Right lung (tissue), 5 donors: ENCODE measurements around the gene OXT. TPM values are rescaled to one million over a fixed set of nuclear protein-coding genes. Genes with fewer than 3 reads are reported as not detected.

Experiments
- DNase-seq, 2 donors: peaks; one replicate each; pipeline ENCODE4 v3.0.0-alpha.2; 2013
- polyA plus RNA-seq, 5 donors: library from polyadenylated mRNA; unstranded; fragments of 120-200 nt; gene quantifications; one replicate each; pipeline versions ENCODE4 v1.2.1 to v1.2.3, GENCODE V29; 2013; ENCODE audit warnings: inconsistent platforms in 1 of 5, low replicate concordance in 1 of 5; ENCODE audit not compliant: insufficient read length in 5 of 5, insufficient read depth in 1 of 5

OXT gene
- polyA plus RNA-seq, 5 donors = not detected

DNA sequence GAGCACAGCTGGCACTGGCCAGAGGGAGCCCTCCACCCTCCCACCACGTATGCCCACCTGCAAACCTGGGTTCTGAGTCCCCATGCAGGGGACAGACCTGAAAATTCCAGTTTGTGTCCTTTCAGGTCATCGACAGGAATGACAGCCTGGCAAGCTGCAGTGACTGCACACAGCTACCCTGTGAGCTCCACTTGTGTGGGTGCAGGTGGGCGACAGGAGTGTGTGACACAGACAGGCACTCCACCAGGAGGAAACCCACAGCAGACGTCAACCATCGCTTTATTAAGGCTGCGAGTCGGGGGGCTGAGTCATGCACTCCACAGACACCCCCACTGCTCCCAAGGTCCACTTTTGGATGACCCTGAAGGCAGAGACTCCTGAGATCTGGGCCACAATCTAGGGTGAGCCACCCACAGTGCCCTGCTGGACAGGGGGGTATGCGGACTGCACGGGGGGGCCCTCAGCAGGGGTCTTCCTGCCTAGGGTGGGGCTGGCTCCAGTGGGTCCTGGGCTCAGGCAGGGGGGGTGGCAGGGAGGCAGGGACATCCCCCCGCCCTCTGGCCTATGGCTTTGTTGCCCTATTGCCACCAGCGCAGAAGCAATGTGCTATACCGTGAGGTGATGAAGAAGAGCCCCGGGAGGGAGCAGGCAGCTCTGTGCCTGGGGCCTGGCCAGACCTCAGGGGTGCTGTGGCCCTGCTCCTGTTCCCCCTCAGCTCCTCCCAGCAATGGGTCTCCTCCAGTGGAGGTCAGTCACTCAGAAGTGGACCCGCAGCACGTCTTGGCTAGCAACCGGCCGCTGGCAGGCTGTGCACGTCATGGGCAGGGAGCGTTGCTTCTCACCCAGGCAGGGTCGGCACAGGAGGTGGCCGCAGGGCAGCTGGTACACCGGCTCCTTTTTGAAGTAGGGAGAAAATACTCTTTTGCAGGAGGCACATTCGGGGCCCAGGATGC is 38.2 kb downstream of the OXT start:
- DNase-seq = no peak

DNA sequence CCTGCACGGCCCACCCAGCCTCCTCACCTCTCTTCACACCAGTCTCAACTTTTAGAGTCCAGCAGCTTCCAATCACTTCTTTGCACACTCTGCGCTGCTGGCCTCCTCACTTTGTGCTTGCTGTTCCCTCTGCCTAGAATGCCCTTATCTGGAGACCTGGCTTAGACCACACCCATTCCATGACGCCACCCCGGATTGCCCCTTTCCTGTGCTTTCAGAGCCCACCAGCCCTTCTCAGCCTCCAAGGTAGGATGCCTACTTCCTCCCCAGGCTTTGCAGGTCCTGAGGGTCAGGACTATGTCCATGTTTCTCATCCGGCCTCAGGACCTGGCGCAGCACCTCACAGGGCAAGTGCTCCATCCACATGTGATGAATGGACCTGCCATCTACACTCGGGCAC is 40.1 kb downstream of the OXT start:
- no peak for DNase-seq

DNA sequence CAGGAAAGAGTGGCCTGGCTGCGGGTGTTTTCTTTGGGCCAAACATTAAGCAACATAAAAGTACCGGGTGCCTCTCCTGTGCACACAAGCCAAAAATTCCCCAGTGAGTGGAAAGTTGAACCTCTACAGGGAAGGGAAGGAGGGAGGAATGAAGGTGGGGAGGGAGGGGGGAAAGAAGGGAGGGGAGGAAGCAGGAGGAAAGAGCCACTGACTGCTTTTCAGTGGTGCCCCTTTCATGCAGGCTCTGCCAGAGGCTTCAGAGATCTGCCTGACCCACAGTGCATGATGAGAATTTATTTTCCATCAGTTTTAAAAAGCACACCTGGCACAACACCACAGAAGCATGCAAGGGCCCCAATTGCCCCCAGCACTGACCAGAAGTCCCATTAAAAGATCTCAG is 40.6 kb downstream of the OXT start:
- no peak for DNase-seq

DNA sequence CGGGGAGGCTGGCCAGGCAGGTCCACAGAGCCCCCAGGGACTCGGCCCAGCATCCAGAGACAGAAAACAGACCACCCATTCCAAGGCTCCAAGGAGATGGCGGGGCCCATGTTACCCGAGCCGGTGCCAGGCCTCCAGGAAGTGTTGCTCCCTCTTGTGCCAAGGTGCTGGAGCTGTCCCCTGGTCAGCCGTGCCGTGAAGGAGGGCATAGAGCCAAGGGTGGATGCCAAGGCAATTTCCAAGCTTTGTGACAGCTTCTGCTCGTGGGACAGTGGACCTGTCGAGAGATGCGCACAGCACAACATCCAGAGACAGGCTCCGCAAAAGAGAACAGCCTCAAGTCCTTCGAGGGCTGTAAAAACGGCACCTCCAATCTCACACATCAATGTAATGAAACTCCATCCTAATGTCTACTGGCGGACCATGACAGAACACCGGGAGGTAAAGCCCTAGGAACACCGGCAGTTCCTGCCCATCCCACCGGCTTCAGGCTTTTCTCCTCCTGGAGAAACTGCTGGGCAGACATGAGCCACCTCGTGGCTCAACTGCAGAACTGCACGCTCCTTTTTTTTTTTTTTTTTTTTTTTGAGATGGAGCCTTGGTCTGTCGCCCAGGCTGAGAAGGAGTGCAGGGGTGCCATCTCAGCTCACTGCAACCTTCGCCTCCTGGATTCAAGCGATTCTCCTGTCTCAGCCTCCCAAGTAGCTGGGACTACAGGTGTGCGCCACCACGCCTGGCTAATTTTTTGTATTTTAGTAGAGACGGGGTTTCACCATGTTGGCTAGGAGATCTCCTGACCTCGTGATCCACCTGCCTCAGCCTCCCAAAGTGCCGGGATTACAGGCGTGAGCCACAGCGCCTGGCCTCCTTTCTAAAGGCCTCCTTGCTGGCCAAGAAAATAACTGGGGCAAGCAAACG is 44.0 kb downstream of the OXT start:
- peak; percentile 30 to 31 for DNase-seq

- DNase-seq = no peak
These were observed 44.9 kb downstream of the OXT start for GRCh38 chr20:3116341-3116740.

DNA sequence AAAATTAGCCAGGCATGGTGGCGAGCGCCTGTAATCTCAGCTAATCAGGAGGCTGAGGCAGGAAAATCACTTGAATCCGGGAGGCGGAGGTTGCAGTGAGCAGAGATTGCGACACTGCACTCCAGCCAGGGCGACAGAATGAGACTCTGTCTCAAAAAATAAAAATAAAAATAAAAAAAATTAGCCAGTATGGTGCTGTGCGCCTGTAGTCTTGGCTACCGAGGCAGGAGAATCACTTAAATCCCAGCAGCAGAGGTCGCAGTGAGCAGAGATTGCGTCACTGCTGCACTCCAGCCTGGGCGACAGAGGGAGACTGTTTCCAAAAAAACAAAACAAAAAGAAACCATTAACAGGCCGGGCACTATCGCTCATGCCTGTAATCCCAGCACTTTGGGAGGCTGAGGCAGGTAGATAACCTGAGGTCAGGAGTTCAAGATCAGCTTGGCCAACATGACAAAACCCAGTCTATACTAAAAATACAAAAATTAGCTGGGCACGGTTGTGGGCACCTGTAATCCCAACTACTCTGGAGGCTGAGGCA is 46.5 kb downstream of the OXT start:
- DNase-seq = peak; percentile 56 to 69

GRCh38 chr20:3119044-3119443 is 47.6 kb downstream of the OXT start:
- DNase-seq = no peak

DNA sequence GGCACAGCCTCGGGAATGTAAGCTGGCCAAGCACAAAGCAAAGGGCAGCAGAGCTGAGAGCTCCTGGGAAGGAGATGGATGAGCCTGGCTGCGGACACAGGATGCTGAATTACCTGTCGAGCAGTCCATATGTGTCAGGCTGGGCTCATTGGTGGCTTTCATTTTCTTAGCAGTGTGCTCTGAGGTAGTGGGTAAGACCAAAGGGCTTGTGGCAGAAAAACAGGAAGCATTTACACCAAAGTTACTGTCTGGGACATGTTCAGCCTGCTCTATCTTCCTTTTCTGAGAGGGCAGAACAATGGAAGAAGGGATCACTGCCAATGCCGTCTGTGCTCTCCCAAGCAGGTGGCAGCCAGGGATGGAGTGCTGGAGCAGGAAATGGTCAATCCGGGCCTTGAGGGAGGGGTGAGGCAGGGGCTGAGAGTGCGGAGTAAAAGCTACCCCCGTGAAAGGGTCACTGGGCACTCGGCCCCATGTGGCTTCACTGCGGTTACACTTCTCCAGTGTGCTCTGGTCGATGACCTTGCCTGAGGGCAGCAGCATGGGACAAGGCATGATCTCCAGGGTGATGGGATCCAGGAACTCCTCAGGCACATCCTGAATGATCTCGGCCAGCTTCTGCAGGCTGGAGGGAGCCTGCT is 50.0 kb downstream of the OXT start:
- DNase-seq = no peak

Other genes with a start within 250 kb of the OXT start
- gene PCED1A, start 231.0 kb upstream of the OXT start, polyA plus RNA-seq = 10 to 100 TPM; 41.5 to 68.8 (median 61.8) TPM
- gene VPS16, start 230.9 kb upstream of the OXT start, polyA plus RNA-seq = 10 to 100 TPM; 30.5 to 40.2 (median 35.7) TPM
- gene PTPRA, start 198.1 kb upstream of the OXT start, polyA plus RNA-seq = 10 to 100 TPM; 74.5 to 98.7 (median 92.2) TPM
- gene GNRH2, start 28.0 kb upstream of the OXT start, polyA plus RNA-seq = under 1 TPM; 0.31 to 0.63 (median 0.50) TPM
- 10 to 100 TPM; 34.1 to 70.1 (median 46.3) TPM for gene MRPS26, start 25.6 kb upstream of the OXT start, polyA plus RNA-seq
- not detected for gene AVP, start 13.1 kb downstream of the OXT start, polyA plus RNA-seq
- gene FASTKD5, start 88.2 kb downstream of the OXT start, polyA plus RNA-seq = 10 to 100 TPM; 10.4 to 15.2 (median 12.3) TPM
- 10 to 100 TPM in 1 of 5 donors, 1 to 10 TPM in 4; 8.5 to 11.1 (median 9.2) TPM for gene UBOX5, start 88.2 kb downstream of the OXT start, polyA plus RNA-seq
- 10 to 100 TPM in 2 of 5 donors, 1 to 10 TPM in 3; 7.4 to 12.0 (median 8.3) TPM for gene LZTS3, start 101.9 kb downstream of the OXT start, polyA plus RNA-seq
- 10 to 100 TPM; 38.9 to 56.6 (median 50.9) TPM for gene DDRGK1, start 133.1 kb downstream of the OXT start, polyA plus RNA-seq
- 10 to 100 TPM; 33.9 to 71.5 (median 50.4) TPM for gene ITPA, start 137.9 kb downstream of the OXT start, polyA plus RNA-seq
- gene SLC4A11, start 167.6 kb downstream of the OXT start, polyA plus RNA-seq = 1 to 10 TPM in 2 of 5 donors, under 1 TPM in 3; 0.74 to 1.3 (median 0.86) TPM